Hematopoietic multipotent progenitor cell treated with erythropoietin and hydrocortisone succinate and interleukin-3 and kit ligand, for 17 days (in vitro differentiated cells): ENCODE measurements around the gene LRRC56.
"Not testable (repeated sequence)": the region's sequence is repeated elsewhere in the genome, so short reads cannot be mapped to it uniquely, and the experiment has no call there.

ENCODE experiments used
- DNase-seq: peaks from one replicate; pipeline ENCODE4 v3.0.0-alpha.2; 2015; ENCODE audit warnings: low spot score

LRRC56 gene

DNA sequence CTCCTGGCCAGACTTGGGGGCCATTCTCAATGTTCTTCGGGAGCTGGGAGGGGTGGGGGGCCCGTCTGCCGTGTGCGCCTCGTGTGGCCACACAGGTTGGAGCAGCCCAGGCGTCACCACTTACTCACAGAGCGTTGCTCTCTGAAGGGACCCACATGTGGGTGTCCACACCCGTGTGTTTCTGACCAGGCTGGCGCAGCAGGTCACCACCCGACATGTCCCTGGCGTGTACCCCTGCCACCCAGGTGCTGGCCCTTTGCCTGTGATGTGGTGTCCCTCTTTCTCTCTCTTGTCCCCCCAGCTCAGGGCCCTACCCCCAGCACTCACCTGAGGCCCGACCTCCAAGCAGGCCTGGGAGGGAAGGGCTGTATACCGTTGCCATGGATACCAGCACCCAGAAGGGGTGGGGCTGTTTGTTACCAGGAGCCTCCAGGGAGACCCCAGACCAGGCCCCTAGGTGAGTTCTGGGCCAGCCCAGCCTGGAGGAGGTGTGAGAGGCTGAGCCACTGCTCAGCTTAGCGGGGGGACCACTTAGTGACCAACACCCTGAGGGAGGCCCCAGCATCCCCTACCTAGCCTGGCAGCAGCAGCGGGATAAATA lies 21.8 kb downstream of the LRRC56 start:
- no peak for DNase-seq

DNA sequence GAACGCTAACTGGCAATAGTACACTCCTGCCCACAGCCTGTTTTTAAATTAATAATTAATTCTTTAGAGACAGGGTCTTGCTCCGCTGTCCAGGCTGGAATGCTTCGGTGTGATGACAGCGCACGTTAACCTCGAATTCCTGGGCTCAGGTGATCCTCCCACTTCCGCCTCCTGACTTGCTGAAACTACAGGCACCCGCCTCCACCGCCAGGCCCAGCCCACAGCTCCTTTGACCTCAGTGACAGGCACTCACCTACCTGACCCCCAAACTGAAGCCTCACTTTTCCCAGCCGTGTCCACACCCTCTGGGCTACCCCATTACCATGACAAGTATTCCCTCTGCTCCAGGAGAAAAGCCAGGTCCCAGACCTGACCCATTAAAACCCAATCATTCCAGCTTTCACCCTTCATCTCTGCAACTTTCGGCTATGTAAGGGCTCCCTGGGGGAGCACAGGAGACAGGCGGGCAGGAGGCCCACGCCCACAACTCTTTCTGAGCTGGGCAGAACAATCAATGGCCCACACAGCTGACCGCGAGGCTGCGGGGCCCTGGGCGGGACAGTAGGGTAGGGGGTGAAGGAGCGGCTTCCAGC lies 22.5 kb downstream of the LRRC56 start:
- no peak for DNase-seq

DNA sequence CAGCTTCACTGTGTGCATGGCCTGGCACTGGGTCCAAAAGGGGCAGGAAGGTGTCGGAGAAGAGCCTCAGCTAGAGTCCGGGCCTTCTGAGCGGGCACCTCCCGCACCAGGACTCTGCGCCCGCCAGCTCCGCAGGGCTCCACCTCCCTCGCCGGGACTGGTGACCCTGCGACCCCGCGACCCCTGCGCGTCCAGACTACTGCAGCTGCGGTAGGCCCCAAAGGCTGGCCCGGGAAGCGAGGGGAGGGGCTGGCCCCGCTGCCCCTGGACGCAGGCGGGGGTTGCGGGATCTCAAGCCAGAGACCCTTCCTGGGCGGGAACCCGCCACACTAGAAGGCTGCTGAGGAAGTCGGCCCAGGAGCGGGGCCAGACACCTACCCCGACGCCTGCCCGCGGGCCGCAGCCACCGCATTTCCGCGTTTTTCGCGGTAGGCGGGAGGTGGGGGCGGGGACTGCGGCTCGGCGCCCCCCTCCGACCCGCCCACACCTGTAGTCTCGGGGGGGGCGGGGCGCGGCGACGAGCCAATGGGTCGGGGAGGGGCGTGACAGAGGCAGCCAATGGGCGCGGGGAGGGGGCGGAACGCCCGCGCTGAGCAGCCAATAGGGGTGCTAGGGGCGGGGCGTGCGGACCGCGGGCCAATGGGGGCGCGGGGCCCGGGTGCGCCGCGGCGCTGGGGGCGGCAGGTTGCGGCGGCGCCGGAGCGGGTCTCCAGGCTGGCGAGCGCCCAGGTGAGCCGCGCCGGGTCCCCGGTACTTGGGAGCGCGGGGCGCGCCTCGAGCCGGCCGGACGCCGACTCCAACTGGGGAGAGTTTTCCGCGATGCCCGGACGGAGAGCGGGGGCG lies 23.2 kb downstream of the LRRC56 start, which contains the start of the genes LMNTD2 and RASSF7:
LMNTD2 (minus strand) TSS at position 434 of the 843 bp plus-strand sequence; CDS start at position 412, 22 bp downstream.
RASSF7 (plus strand) TSS at position 666 of the 843 bp plus-strand sequence. CDS start 799 bp downstream, outside the sequence.
- DNase-seq, result peak; percentile 88

DNA sequence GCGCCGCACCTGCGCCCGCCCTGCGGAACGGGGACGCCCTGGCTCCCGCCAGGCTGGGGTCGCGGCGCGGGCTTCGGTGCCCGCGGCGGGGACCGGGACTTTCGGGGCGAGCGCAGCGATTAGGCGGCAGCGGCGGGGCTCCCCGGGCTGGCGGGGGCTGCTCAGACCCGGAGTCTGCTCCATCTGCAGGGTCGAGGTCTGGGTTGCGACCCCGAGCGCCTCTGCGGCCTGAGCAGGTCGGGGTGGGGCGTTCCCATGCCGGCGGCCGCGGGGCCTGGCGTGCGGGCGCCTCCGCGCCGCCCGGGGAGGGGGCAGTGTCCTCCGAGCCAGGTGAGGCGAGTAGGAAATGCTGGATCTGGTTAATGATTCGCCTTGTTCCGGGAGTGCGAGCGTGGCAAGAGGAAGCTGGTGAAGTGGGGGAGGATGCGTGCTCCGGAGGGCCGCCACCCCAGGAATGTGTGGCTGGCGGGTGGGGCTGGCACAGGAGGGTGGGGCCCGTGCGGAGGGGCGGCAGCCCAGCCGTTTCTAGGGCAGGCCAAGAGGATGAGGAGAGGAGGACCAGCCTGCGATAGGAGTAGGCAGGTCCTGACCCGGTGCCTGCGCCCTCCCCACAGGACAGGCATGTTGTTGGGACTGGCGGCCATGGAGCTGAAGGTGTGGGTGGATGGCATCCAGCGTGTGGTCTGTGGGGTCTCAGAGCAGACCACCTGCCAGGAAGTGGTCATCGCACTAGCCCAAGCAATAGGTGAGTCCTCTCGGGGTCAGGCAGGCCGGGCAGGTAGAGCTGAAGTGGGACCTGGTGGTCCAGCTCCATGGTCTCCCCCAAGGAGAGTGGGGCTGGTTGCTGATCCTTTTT lies 24.0 kb downstream of the LRRC56 start:
- DNase-seq, result peak; percentile 33

DNA sequence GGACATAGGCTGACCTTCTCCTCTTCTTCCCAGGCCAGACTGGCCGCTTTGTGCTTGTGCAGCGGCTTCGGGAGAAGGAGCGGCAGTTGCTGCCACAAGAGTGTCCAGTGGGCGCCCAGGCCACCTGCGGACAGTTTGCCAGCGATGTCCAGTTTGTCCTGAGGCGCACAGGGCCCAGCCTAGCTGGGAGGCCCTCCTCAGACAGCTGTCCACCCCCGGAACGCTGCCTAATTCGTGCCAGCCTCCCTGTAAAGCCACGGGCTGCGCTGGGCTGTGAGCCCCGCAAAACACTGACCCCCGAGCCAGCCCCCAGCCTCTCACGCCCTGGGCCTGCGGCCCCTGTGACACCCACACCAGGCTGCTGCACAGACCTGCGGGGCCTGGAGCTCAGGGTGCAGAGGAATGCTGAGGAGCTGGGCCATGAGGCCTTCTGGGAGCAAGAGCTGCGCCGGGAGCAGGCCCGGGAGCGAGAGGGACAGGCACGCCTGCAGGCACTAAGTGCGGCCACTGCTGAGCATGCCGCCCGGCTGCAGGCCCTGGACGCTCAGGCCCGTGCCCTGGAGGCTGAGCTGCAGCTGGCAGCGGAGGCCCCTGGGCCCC lies 24.8 kb downstream of the LRRC56 start:
- no peak for DNase-seq

DNA sequence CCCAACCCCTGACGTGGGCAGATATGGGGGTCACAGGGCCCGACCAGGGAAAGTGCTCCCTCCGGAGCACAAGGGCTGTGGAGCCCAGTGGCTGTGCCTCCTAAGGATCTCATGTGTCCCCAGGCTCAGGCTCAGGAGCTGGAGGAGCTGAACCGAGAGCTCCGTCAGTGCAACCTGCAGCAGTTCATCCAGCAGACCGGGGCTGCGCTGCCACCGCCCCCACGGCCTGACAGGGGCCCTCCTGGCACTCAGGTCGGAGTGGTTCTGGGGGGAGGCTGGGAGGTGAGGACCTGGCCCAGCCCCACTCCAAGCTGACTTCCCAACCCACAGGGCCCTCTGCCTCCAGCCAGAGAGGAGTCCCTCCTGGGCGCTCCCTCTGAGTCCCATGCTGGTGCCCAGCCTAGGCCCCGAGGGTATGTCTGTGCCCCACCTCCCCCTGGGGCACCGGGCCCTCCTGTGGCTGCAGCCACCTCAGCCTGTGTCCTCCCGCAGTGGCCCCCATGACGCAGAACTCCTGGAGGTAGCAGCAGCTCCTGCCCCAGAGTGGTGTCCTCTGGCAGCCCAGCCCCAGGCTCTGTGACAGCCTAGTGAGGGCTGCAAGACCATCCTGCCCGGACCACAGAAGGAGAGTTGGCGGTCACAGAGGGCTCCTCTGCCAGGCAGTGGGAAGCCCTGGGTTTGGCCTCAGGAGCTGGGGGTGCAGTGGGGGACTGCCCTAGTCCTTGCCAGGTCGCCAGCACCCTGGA lies 25.9 kb downstream of the LRRC56 start:
- DNase-seq, result no peak

DNA sequence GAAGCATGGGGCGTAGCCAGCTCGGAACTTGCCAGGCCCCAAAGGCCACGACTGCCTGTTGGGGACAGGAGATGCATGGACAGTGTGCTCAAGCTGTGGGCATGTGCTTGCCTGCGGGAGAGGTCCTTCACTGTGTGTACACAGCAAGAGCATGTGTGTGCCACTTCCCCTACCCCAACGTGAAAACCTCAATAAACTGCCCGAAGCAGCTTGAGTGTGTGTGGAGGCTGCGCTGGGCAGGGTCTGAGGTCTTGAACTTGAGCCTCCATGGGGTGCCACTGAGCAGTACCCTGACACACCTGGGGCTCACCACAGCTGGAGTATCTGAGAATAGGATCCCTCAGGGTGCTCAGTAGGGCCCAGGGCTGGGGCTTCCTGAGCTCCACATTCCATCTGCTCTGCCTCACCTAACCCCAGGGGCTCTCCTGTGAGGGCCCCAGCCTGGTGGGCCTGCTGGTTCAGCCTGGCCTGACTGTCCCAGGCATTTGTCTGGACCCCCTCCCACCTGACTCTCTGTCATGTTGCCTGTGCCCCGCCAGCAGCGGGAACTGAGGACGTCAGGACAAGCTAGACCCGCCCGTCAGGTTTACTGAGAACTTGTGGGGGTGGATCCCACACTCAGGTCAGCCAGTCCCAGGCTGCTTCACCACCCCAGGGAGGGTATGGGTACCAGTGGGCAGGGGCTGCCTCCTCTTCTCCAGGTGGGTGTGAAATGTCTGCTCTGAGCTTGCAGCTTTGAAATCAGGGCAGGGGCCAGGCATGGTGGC lies 26.7 kb downstream of the LRRC56 start:
- no peak for DNase-seq

DNA sequence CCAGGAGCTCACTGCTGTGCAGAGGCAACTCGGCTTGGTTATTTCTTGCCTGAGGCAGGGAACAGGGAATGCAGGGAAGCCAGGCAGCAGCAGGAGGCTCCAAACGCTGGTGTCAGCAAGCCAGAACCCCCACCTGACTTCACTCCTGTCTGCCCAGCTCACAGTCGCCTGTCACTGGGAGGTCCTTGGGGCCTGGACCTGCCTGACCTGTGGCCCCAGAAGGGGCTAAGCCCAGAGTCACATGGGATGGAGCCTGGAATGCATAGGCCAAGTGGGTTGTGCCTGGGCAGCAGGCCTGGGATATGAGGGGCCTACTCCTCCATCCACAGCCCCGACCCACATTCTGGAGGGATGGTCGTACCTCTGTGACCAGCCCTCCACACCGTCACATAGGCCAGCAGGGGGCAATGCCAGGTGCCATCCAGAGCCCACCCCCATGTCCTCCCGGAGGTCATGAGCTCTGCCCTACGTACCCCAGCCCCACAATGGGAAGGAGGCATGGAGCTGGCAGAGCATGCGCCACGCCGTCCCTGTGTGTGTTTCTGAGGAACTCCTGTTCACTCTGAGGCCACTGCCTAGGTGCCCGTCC lies 28.7 kb downstream of the LRRC56 start:
- no peak for DNase-seq

DNA sequence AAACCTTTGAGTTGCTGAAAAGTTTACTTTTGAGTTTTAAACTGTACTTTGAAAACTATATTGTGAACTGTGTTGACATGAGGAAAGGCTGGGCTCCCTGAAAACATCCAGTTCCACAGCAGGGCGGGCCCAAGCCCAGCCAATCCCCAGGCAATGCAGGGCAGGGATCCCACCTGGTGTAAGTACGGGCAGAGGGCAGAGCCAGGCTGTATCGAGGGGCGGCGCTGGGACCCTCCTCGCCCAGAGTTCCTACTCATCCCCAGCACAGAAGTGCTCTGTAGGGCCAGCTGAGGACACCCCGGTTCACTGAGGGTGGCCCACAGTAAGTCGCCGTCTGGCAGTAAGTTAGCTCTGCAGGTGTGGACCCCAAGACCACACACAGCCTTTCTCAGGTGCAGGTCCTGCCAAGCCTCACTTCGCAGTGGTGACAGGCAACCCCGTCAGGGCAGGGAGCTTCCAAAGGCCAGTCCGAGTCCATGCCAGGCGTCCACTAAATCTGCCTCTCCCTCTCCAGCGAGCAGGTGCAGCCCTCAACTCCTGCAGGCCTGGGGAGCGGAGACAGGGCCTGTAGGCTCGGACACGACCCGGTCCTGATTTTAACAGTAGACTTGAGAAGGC lies 29.8 kb downstream of the LRRC56 start:
- no peak for DNase-seq

DNA sequence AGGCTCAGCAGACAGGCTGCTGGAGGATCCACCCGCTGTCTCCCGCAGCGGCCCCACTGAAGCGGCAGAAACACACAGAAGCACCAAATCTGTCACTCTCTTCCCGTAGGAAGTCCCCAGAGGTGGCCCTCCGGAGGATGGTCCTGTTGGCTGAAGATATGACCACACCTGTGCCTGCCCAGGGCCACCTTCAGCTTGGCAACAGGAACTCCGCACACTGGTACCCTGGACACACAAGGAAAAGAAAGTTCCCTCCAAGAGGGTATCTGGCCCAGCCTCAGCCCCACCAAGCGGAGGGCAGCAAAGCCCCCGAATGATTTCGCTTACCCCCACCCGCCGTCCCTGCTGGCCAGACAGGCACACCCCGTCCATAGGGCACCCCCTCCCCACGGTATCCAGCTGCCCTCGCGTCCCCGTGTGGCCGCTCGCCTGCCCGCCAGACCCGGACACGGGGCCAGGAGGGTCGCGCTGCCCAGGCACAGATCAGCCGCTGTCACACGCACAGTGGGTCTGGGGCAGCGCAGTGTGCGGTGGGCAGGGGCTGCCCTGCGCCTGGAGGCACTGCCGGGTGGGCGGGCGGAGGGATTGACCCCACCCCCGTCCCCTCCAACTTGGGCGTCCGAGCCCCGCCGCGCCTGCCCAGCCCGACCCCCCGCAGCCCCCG lies 30.4 kb downstream of the LRRC56 start:
- DNase-seq, result no peak

DNA sequence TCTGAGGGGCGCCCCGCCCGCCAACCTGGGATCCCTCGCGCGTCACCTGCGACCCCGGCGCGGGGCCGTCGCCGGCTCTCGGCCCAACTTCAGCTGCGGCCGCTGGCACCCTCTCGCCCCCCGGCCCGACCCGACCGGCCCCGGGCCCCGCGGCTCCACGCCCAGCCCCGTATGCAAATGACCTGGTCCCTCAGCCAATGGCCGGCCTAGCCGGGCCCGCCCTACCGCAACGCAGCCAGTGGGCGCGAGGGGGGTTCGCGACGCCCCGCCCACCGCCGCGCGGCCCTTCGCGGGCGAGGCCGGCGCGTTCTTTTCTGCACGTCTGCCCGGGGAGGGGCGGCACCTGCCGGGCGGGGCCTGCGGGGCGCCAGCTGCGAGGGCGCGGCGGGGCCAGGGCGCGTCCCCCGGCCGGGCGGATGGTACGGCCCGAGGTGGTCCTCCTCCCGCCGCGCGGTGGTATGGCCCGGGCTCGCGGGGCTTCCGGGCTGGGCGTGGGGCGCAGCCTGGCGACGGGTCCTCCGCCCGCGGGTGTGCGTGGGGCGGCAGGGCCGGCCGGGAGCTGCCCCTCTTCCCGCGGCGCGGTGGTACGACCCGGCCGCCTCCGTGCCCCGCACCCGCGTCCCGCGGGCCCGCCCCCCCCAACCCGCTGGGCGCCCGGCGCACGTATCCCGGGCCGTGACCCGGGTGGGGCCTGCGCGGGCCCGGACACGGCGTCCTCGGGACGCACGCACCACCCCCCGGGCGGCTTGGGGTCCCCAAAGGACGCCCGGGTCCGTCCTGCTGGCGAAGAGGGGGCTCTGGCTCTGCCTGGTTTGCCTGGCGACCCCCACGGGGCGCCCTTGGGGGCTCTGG lies 31.2 kb downstream of the LRRC56 start:
- DNase-seq, result peak; percentile 90

DNA sequence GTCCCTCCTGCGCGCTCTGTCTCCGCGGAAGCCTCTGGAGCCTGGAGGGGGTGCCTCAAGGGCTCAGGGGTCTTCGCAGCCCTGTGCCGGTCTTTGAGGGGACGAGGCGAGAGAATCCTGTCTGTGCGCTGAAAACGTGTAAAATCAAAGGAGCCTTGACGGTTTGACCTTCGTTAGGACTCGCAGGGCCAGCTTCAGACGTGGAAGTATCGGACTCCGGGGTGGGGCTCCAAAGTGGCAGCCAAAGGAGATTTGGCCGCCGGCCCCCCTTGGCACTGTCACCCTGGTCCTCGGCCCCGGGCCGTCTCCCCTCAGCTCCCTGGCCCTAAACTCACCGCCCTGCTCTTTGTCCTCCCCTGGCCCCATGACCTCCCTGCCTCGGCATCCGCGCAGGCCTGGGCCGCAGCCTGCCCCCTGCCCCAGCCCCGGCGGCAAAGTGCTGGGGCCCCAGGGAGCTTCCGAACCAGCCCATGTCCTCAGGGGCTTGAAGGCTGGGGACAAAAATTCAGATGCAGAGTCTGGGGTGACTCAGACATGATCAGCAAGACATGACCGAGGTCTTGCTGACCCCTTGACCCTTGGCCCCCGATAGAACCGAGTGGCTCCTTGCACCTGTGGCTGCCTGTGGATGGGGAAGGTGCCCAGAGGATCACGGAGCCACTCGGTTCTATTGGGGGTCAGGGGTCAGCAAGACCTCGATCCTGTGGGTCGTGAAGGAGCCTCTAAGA lies 32.0 kb downstream of the LRRC56 start:
- no peak for DNase-seq

DNA sequence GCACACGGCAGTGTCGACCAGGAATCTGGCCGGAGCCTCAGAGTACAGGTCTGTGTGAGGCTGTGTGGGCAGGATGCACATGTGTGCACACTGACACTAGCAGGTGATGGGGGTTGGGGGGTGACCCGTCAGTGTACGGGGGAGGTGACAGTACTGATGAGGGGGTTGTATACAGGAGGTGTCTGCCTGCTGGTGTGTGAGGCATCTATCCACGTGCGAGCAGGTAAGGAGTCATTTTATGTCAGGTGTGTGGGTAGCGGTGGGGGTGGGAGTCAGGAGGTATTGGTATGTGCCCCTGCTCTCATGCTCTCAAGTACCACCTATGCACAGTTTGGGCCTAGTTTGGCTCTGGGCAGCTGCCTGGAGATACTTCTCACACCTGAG lies 34.5 kb downstream of the LRRC56 start:
- DNase-seq, result no peak

DNA sequence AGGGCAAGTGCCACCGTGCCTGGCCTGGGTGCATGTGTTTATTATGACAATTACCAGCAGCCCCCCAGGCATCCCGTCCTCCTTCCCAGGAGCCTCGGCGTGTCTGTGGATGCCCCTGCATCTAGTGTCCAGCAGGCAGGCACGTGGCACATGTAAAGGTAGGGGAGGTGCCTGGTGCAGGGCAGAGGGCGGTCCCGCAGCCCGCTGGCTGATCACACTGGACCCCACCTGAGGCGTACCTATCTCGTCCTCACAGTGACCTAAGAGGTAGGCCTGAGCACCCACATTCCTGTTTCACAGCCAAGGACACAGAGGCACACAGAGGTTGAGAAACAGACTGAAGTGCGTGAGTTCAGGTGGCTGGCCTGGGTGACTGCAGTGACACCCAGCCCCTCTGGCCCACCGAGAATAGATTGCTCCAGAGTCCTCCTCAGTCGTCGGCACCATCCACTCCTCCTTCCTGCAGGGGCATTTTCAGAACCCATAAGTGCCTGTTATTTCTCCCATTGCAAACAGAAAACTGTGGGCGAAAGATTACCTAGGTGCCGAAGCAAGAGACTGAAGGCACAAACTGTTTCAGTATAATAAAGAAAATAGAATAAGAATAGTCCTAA lies 35.9 kb downstream of the LRRC56 start:
- DNase-seq, result no peak

DNA sequence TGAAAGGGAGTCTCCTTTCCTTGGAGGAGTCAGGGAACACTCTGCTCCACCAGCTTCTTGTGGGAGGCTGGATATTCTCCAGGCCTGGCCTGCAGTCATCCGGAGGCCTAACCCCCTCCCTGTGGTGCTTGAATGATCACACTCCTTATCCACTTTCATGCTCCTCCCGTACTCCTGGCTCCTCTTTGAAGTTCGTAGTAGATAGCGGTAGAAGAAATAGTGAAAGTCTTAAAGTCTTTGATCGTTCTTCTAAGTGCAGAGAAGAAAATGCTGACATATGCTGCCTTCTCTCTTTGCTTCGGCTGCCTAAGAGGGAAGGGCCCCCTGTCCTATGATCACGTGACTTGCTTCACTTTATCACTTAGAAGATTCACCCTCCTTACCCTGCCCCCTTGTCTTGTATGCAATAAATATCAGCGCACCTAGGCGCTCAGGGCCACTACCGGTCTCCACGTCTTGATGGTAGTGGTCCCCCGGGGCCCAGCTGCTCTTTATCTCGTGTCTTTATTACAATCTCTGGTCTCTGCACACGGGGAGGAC lies 36.8 kb downstream of the LRRC56 start:
- DNase-seq, result not testable (repeated sequence)

DNA sequence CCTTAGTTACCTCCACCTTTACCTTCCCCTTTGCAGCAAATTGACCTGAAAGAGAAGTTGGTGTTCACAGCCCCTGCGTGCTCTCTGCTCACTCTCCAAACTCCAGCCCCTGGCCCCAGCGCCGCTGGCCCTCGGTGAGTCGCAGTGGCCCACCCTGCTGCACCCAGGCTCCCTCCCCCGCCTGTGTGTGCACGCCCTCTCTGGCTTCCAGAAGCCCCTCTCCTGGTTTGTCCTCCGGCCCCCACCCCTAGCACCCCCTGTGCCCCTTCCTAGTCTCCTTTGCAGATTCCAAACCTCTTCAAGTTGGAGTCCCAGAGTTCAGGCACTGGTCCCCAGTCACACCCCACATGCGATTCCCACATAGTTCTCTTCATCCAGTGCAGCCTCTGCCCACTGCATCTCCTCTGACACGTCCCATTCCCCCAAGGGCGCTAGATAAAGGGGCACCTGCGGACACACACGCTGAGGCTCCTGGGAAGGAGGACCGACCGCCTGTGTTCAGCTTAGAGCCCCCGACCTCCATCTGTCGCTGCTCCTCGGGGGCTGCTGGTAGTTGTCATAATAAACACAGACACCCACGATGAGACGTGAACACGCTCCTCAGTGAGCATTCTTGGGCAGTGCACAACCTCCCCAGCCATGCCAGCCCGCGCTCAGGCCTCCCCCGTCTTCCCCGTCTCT lies 37.4 kb downstream of the LRRC56 start:
- DNase-seq, result no peak
